ENCODE results near the gene PKHD1.

The PKHD1 gene

GRCh38 chr6:51844336-51844735, 243.1 kb downstream of the PKHD1 start:
- DNase-seq = no peak

- no peak for DNase-seq
Observed at GRCh38 chr6:51843456-51844056, 243.9 kb downstream of the PKHD1 start.

- no peak for DNase-seq
Observed at GRCh38 chr6:51842804-51843378, 244.5 kb downstream of the PKHD1 start.

- no peak for DNase-seq
Observed at GRCh38 chr6:51842061-51842803, 245.2 kb downstream of the PKHD1 start.

- DNase-seq = no peak
Observed at GRCh38 chr6:51841626-51842025, 245.8 kb downstream of the PKHD1 start.

- DNase-seq = no peak
Observed at GRCh38 chr6:51839726-51840374, 247.6 kb downstream of the PKHD1 start.

- DNase-seq = no peak
Observed at GRCh38 chr6:51830666-51831065, 256.7 kb downstream of the PKHD1 start.

GRCh38 chr6:51827580-51827979, 259.8 kb downstream of the PKHD1 start:
- DNase-seq = no peak

GRCh38 chr6:51824940-51825339, 262.5 kb downstream of the PKHD1 start:
- no peak for DNase-seq

GRCh38 chr6:51820555-51820954, 266.9 kb downstream of the PKHD1 start:
- no peak for DNase-seq

- DNase-seq = no peak
Observed at GRCh38 chr6:51818520-51819022, 268.8 kb downstream of the PKHD1 start.

GRCh38 chr6:51817832-51818231, 269.6 kb downstream of the PKHD1 start:
- DNase-seq = no peak

GRCh38 chr6:51814418-51814817, 273.0 kb downstream of the PKHD1 start:
- no peak for DNase-seq

- DNase-seq = no peak
Observed at GRCh38 chr6:51813904-51814303, 273.5 kb downstream of the PKHD1 start.

GRCh38 chr6:51812231-51812630, 275.2 kb downstream of the PKHD1 start:
- no peak for DNase-seq

- DNase-seq = no peak
Observed at GRCh38 chr6:51805517-51805916, 281.9 kb downstream of the PKHD1 start.

GRCh38 chr6:51800603-51801002, 286.8 kb downstream of the PKHD1 start:
- no peak for DNase-seq

- no peak for DNase-seq
Observed at GRCh38 chr6:51793393-51793792, 294.0 kb downstream of the PKHD1 start.

GRCh38 chr6:51792273-51793030, 295.0 kb downstream of the PKHD1 start:
- DNase-seq = no peak

GRCh38 chr6:51790946-51791345, 296.5 kb downstream of the PKHD1 start:
- DNase-seq = no peak

GRCh38 chr6:51788121-51788520, 299.3 kb downstream of the PKHD1 start:
- no peak for DNase-seq

- no peak for DNase-seq
Observed at GRCh38 chr6:51778666-51779065, 308.7 kb downstream of the PKHD1 start.

- no peak for DNase-seq
Observed at GRCh38 chr6:51777618-51778017, 309.8 kb downstream of the PKHD1 start.
